ENCODE data around the gene EXT2.

Gene EXT2

DNA sequence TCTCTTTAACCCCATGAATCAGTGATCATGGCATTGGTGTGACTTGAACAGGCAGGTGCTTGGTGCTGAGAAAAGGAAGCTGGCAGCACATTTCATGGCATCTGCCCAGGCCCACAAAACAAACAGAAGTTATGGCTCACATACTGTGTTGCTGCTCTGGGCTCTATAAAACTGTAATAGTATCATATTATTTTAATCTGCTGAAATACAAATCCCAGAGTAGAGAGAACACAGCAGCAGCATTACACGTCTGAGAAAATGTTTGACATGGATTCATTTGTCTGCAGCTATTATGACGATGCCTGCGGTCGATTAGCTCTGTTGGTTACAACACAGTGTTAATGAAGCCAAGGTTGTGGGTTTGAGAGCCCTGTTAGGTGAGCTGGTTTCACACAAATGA lies 133.6 kb downstream of the EXT2 start:
- no peaks in the 10 kb centered on the region for H3K79me1 ChIP-seq (replicated peaks; ENCODE audit: low read length, poor library complexity, severe bottlenecking)
- no peak overlapping the region for H2BK15ac ChIP-seq (ENCODE audit: low read depth, poor library complexity, severe bottlenecking)
- H4K8ac ChIP-seq (ENCODE audit: low read length): no peak overlapping the region
- no peak for DNase-seq
- no peak overlapping the region for H2AFZ ChIP-seq (ENCODE audit: low read depth, low read length)
- H2BK12ac ChIP-seq (ENCODE audit: low read length in 2 of 2): no peak overlapping the region
- no peak overlapping the region for H3K9ac ChIP-seq (ENCODE audit: low read length)
- H3K14ac ChIP-seq (ENCODE audit: low read length in 2 of 2): no peak overlapping the region
- H3K9me3 ChIP-seq (ENCODE audit: control insufficient read depth, low read length): no peaks in the 10 kb centered on the region
- H3K36me3 ChIP-seq (ENCODE audit: control insufficient read depth in 1 of 2, insufficient read depth in 2 of 2, low read depth in 1 of 2, low read length in 2 of 2): no peaks in the 10 kb centered on the region
- no peak overlapping the region for H4K91ac ChIP-seq (ENCODE audit: low read length)
- no peak overlapping the region for H2BK5ac ChIP-seq (ENCODE audit: low read depth, low read length, poor library complexity, severe bottlenecking)
- H3K4ac ChIP-seq (ENCODE audit: low read depth in 1 of 2, low read length in 2 of 2): no peak overlapping the region
- peaks cover 5% of the 10 kb centered on the region for H3K4me1 ChIP-seq (ENCODE audit: control insufficient read depth, insufficient read depth, low read depth, low read length)
- H3K23ac ChIP-seq (ENCODE audit: low read length in 2 of 2): no peak overlapping the region
- H3K4me3 ChIP-seq (ENCODE audit: insufficient read depth in 1 of 2, low read depth in 1 of 2, low read length in 2 of 2): no peak overlapping the region
- H2BK120ac ChIP-seq (ENCODE audit: low read depth, low read length): no peak overlapping the region
- H3K4me2 ChIP-seq (ENCODE audit: low read length, poor library complexity, severe bottlenecking): no peak overlapping the region
- H3K27me3 ChIP-seq (ENCODE audit: control insufficient read depth in 1 of 2, insufficient read depth in 1 of 2, low read length in 2 of 2): no peaks in the 10 kb centered on the region
- H3K18ac ChIP-seq (ENCODE audit: low read depth in 1 of 2, low read length in 2 of 2): no peak overlapping the region
- WGBS: 96% methylated on average over 4 of the region's 4 CpGs
- H3K27ac ChIP-seq (ENCODE audit: low read length, poor library complexity, severe bottlenecking): no peak overlapping the region
- H2AK5ac ChIP-seq (ENCODE audit: low read length, severe bottlenecking): peak overlapping the region; percentile 63

DNA sequence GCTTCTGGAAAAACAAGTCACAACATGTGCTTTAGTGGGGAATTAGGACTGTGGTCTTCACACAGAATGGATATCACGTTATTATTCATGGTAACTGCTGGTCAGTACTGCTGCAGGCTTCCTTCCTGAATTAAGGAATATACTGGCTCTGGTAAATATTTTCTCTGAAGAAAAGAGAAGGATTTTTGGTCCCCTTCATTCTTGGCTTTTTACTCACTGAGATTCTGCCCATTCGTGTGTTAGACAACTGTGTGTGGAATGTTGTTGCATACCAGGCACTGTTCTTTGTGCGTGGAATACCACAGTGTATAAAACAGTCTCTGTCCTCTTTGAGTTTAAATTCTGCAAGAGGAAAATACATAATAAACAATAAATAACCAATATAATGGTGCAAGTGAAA lies 134.1 kb downstream of the EXT2 start:
- no peak overlapping the region for H2AFZ ChIP-seq (ENCODE audit: low read depth, low read length)
- no peaks in the 10 kb centered on the region for H3K27me3 ChIP-seq (ENCODE audit: control insufficient read depth in 1 of 2, insufficient read depth in 1 of 2, low read length in 2 of 2)
- no peak overlapping the region for H3K4ac ChIP-seq (ENCODE audit: low read depth in 1 of 2, low read length in 2 of 2)
- no peaks in the 10 kb centered on the region for H3K79me1 ChIP-seq (replicated peaks; ENCODE audit: low read length, poor library complexity, severe bottlenecking)
- H3K9me3 ChIP-seq (ENCODE audit: control insufficient read depth, low read length): no peaks in the 10 kb centered on the region
- WGBS: 77% methylated on average over 2 of the region's 3 CpGs
- H3K18ac ChIP-seq (ENCODE audit: low read depth in 1 of 2, low read length in 2 of 2): no peak overlapping the region
- no peak overlapping the region for H4K91ac ChIP-seq (ENCODE audit: low read length)
- no peak overlapping the region for H2BK15ac ChIP-seq (ENCODE audit: low read depth, poor library complexity, severe bottlenecking)
- no peak overlapping the region for H3K4me3 ChIP-seq (ENCODE audit: insufficient read depth in 1 of 2, low read depth in 1 of 2, low read length in 2 of 2)
- no peak overlapping the region for H3K9ac ChIP-seq (ENCODE audit: low read length)
- H3K14ac ChIP-seq (ENCODE audit: low read length in 2 of 2): no peak overlapping the region
- no peak overlapping the region for H3K4me2 ChIP-seq (ENCODE audit: low read length, poor library complexity, severe bottlenecking)
- H3K36me3 ChIP-seq (ENCODE audit: control insufficient read depth in 1 of 2, insufficient read depth in 2 of 2, low read depth in 1 of 2, low read length in 2 of 2): no peaks in the 10 kb centered on the region
- H2BK5ac ChIP-seq (ENCODE audit: low read depth, low read length, poor library complexity, severe bottlenecking): no peak overlapping the region
- no peak overlapping the region for H2BK120ac ChIP-seq (ENCODE audit: low read depth, low read length)
- DNase-seq: no peak
- H3K27ac ChIP-seq (ENCODE audit: low read length, poor library complexity, severe bottlenecking): peak overlapping the region; percentile 24
- no peak overlapping the region for H3K23ac ChIP-seq (ENCODE audit: low read length in 2 of 2)
- H3K4me1 ChIP-seq (ENCODE audit: control insufficient read depth, insufficient read depth, low read depth, low read length): peaks cover 5% of the 10 kb centered on the region
- no peak overlapping the region for H2AK5ac ChIP-seq (ENCODE audit: low read length, severe bottlenecking)
- no peak overlapping the region for H2BK12ac ChIP-seq (ENCODE audit: low read length in 2 of 2)
- H4K8ac ChIP-seq (ENCODE audit: low read length): no peak overlapping the region

DNA sequence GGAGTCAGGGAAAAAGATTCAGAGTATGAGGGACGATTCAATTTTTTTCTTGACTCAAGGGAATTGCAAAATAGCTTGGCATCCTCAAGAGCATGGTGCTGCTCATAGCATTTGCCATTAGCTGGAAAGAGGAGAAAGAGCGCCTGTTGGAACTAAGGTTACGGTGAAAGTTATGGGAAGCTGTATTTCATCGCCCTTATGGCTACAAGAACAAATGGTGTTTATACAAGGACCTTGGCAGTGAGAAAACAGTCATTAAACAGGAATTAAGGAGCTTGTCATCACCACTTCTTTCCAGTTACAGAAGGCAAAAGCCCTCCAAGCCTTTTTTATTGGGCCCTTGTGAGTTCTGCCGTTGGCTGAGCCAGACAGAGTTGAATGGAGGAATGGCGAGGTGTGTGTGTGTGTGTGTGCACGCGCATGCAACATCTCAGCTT lies 140.3 kb downstream of the EXT2 start:
- Histone ChIP-seq H3K9me3 (ENCODE audit: control insufficient read depth, low read length) (no peaks in the 10 kb centered on the region), H2BK15ac (ENCODE audit: low read depth, poor library complexity, severe bottlenecking) (no peak overlapping the region), H2BK120ac (ENCODE audit: low read depth, low read length) (no peak overlapping the region), H3K9ac (ENCODE audit: low read length) (no peak overlapping the region), H4K8ac (ENCODE audit: low read length) (no peak overlapping the region), H3K36me3 (ENCODE audit: control insufficient read depth in 1 of 2, insufficient read depth in 2 of 2, low read depth in 1 of 2, low read length in 2 of 2) (peaks cover 4 to 27% of the 10 kb centered on the region in 2 experiments), H4K91ac (ENCODE audit: low read length) (no peak overlapping the region), H3K18ac (ENCODE audit: low read depth in 1 of 2, low read length in 2 of 2) (no peak overlapping the region), H3K14ac (ENCODE audit: low read length in 2 of 2) (no peak overlapping the region), H3K27me3 (ENCODE audit: control insufficient read depth in 1 of 2, insufficient read depth in 1 of 2, low read length in 2 of 2) (no peaks in the 10 kb centered on the region), H2AFZ (ENCODE audit: low read depth, low read length) (no peak overlapping the region), H3K23ac (ENCODE audit: low read length in 2 of 2) (no peak overlapping the region), H2BK12ac (ENCODE audit: low read length in 2 of 2) (no peak overlapping the region), H3K4me1 (ENCODE audit: control insufficient read depth, insufficient read depth, low read depth, low read length) (no peaks in the 10 kb centered on the region), H3K4me3 (ENCODE audit: insufficient read depth in 1 of 2, low read depth in 1 of 2, low read length in 2 of 2) (no peak overlapping the region), H3K79me1 (replicated peaks; ENCODE audit: low read length, poor library complexity, severe bottlenecking) (no peaks in the 10 kb centered on the region), H2BK5ac (ENCODE audit: low read depth, low read length, poor library complexity, severe bottlenecking) (no peak overlapping the region), H3K4me2 (ENCODE audit: low read length, poor library complexity, severe bottlenecking) (no peak overlapping the region), H2AK5ac (ENCODE audit: low read length, severe bottlenecking) (no peak overlapping the region), H3K27ac (ENCODE audit: low read length, poor library complexity, severe bottlenecking) (no peak overlapping the region), H3K4ac (ENCODE audit: low read depth in 1 of 2, low read length in 2 of 2) (no peak overlapping the region)
- peak; percentile 17 for DNase-seq
- 84% methylated on average over 8 of the region's 8 CpGs for WGBS

DNA sequence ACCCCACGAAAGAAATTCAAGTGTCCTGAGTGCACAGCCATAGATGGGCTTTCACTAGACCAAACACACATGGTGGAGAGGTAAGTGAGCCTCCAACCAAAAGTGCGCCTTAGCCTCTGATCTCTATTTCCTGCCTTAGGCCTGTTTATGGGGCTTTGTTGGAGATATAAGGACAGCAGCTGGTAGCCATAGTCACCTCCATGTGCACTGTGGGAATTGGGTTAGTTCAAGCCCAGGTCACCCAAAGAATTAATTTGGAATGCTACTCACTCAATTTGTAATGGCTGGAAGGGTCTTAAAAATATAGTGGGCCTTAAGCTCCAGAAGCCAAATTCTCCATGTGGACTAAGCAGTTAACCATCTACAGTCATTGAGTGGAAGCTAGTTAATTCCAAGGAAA lies 140.8 kb downstream of the EXT2 start:
- Histone ChIP-seq H3K4me1 (ENCODE audit: control insufficient read depth, insufficient read depth, low read depth, low read length) (no peaks in the 10 kb centered on the region), H3K18ac (ENCODE audit: low read depth in 1 of 2, low read length in 2 of 2) (no peak overlapping the region), H2BK120ac (ENCODE audit: low read depth, low read length) (no peak overlapping the region), H3K36me3 (ENCODE audit: control insufficient read depth in 1 of 2, insufficient read depth in 2 of 2, low read depth in 1 of 2, low read length in 2 of 2) (peaks cover 4 to 27% of the 10 kb centered on the region in 2 experiments), H2AFZ (ENCODE audit: low read depth, low read length) (no peak overlapping the region), H3K27ac (ENCODE audit: low read length, poor library complexity, severe bottlenecking) (no peak overlapping the region), H3K9ac (ENCODE audit: low read length) (no peak overlapping the region), H4K91ac (ENCODE audit: low read length) (no peak overlapping the region), H2BK5ac (ENCODE audit: low read depth, low read length, poor library complexity, severe bottlenecking) (no peak overlapping the region), H3K79me1 (replicated peaks; ENCODE audit: low read length, poor library complexity, severe bottlenecking) (no peaks in the 10 kb centered on the region), H3K27me3 (ENCODE audit: control insufficient read depth in 1 of 2, insufficient read depth in 1 of 2, low read length in 2 of 2) (no peaks in the 10 kb centered on the region), H3K9me3 (ENCODE audit: control insufficient read depth, low read length) (no peaks in the 10 kb centered on the region), H3K4me2 (ENCODE audit: low read length, poor library complexity, severe bottlenecking) (no peak overlapping the region), H2BK12ac (ENCODE audit: low read length in 2 of 2) (no peak overlapping the region), H3K4me3 (ENCODE audit: insufficient read depth in 1 of 2, low read depth in 1 of 2, low read length in 2 of 2) (no peak overlapping the region), H2BK15ac (ENCODE audit: low read depth, poor library complexity, severe bottlenecking) (no peak overlapping the region), H3K14ac (ENCODE audit: low read length in 2 of 2) (no peak overlapping the region), H3K4ac (ENCODE audit: low read depth in 1 of 2, low read length in 2 of 2) (no peak overlapping the region), H4K8ac (ENCODE audit: low read length) (no peak overlapping the region), H2AK5ac (ENCODE audit: low read length, severe bottlenecking) (no peak overlapping the region), H3K23ac (ENCODE audit: low read length in 2 of 2) (no peak overlapping the region)
- 96% methylated on average over 2 of the region's 2 CpGs for WGBS
- DNase-seq: no peak
